ENCODE data around the gene HERC5.

The HERC5 gene

GRCh38 chr4:88517825-88518224 lies 60.9 kb downstream of the HERC5 start:
- TF ChIP-seq CTCF (IDR thresholded peaks at IDR 0.05; ENCODE audit: low read depth, low read length), result no peak

GRCh38 chr4:88518911-88519310 lies 62.0 kb downstream of the HERC5 start:
- DNase-seq (ENCODE audit: low read depth in 2 of 2), result no peak
- TF ChIP-seq CTCF (IDR thresholded peaks at IDR 0.05; ENCODE audit: low read depth, low read length), result no peak
- no peak overlapping the region for H3K4me3 ChIP-seq (replicated peaks in 1 of 2; ENCODE audit: low read depth in 2 of 2, low read length in 2 of 2)

More at GRCh38 chr4:88517825-88518224, 60.9 kb downstream of the HERC5 start:
- no peak overlapping the region for H3K4me3 ChIP-seq (replicated peaks in 1 of 2; ENCODE audit: low read depth in 2 of 2, low read length in 2 of 2)
- DNase-seq (ENCODE audit: low read depth in 2 of 2), result no peak

GRCh38 chr4:88522702-88523324 lies 65.9 kb downstream of the HERC5 start:
- no peak for TF ChIP-seq CTCF (IDR thresholded peaks at IDR 0.05; ENCODE audit: low read depth, low read length)
- peak overlapping the region; percentile 89 to 91 for H3K4me3 ChIP-seq (replicated peaks in 1 of 2; ENCODE audit: low read depth in 2 of 2, low read length in 2 of 2)
- DNase-seq (ENCODE audit: low read depth in 2 of 2), result peak; percentile 43 to 50

- peak; percentile 95 for DNase-seq (ENCODE audit: low read depth in 2 of 2)
- no peak for TF ChIP-seq CTCF (IDR thresholded peaks at IDR 0.05; ENCODE audit: low read depth, low read length)
- H3K4me3 ChIP-seq (replicated peaks in 1 of 2; ENCODE audit: low read depth in 2 of 2, low read length in 2 of 2), result peak within 1 kb of the TSS; percentile 89 to 91
These were observed 66.6 kb downstream of the HERC5 start, which contains the start of gene PYURF for GRCh38 chr4:88523325-88524129. Gene PYURF (minus strand): TSS chr4:88523776. CDS start chr4:88523700, 76 bp downstream.

GRCh38 chr4:88524171-88524570 lies 67.3 kb downstream of the HERC5 start:
- no peak for TF ChIP-seq CTCF (IDR thresholded peaks at IDR 0.05; ENCODE audit: low read depth, low read length)
- H3K4me3 ChIP-seq (replicated peaks in 1 of 2; ENCODE audit: low read depth in 2 of 2, low read length in 2 of 2), result peak overlapping the region; percentile 89 to 91
- peak in 1 of 2 donors; percentile 3 for DNase-seq (ENCODE audit: low read depth in 2 of 2)

- DNase-seq (ENCODE audit: low read depth in 2 of 2), result peak; percentile 5 to 37
- no peak for TF ChIP-seq CTCF (IDR thresholded peaks at IDR 0.05; ENCODE audit: low read depth, low read length)
- H3K4me3 ChIP-seq (replicated peaks in 1 of 2; ENCODE audit: low read depth in 2 of 2, low read length in 2 of 2), result no peak overlapping the region
These were observed 69.4 kb downstream of the HERC5 start for GRCh38 chr4:88526221-88526815.

All from cardiac fibroblast (primary cell).